GM12878 (cell line): Measurements from ENCODE around the gene SEC11C.

Experiments
- CHD2 ChIP-seq: IDR thresholded peaks from 2 replicates; pipeline ENCODE4 v1.6.1; 2011; ENCODE audit warnings: low read depth, low read length, improper control_type of control experiment, borderline replicate concordance
- EP300 ChIP-seq, 2 experiments: fragments of 150-350 bp in 1 of 2; IDR thresholded peaks; 2 replicates each; pipeline ENCODE4 v1.6.1; 2011 to 2012; ENCODE audit warnings: low read depth in 2 of 2, low read length in 2 of 2, borderline replicate concordance in 1 of 2, improper control_type of control experiment in 1 of 2, inconsistent platforms in 1 of 2; ENCODE audit not compliant: control insufficient read depth in 1 of 2
- EZH2 ChIP-seq: IDR thresholded peaks from 2 replicates; pipeline ENCODE4 v1.6.1; 2012; ENCODE audit warnings: low read depth, mild to moderate bottlenecking, control low read depth, inconsistent platforms, low read length, borderline replicate concordance; ENCODE audit not compliant: control insufficient read depth
- GABPA ChIP-seq: IDR thresholded peaks from 2 replicates; pipeline ENCODE4 v1.6.1; 2014; ENCODE audit warnings: antibody characterized with exemption, low read depth, mild to moderate bottlenecking, inconsistent platforms
- GATAD2B ChIP-seq: fragments of 450-650 bp; conservative IDR thresholded peaks from 2 replicates; pipeline ENCODE4 v1.6.1; 2017; ENCODE audit warnings: low read depth, mild to moderate bottlenecking, moderate library complexity
- HDAC2 ChIP-seq: fragments of 200-600 bp; sonication (generic); IDR thresholded peaks from 2 replicates; pipeline ENCODE4 v1.6.1; 2017
- PML ChIP-seq: IDR thresholded peaks from 2 replicates; pipeline ENCODE4 v1.6.1; 2012; ENCODE audit warnings: low read length, inconsistent platforms
- POLR2AphosphoS5 ChIP-seq: IDR thresholded peaks from 2 replicates; pipeline ENCODE4 v1.6.1; 2011; ENCODE audit warnings: mild to moderate bottlenecking, low read length, inconsistent platforms
- SMC3 ChIP-seq: IDR thresholded peaks from 2 replicates; pipeline ENCODE4 v1.6.1; 2011; ENCODE audit warnings: low read length, improper control_type of control experiment, borderline replicate concordance
- SUZ12 ChIP-seq: fragments of 200-600 bp; sonication (generic); IDR thresholded peaks from one replicate; pipeline ENCODE4 v1.6.1; 2018; ENCODE audit warnings: antibody characterized with exemption, mild to moderate bottlenecking; ENCODE audit not compliant: unreplicated experiment
- TF ChIP-seq, protein P1 (sequence below), 3 experiments: IDR thresholded peaks in 2 of 3; conservative IDR thresholded peaks in 1 of 3; 2 replicates each; pipeline ENCODE4 v1.5.1; 2011; ENCODE audit warnings: low read depth in 3 of 3, low read length in 3 of 3, mild to moderate bottlenecking in 3 of 3, control low read depth in 2 of 3, moderate library complexity in 2 of 3, inconsistent platforms in 1 of 3, mixed read lengths in 1 of 3; ENCODE audit not compliant: control insufficient read depth in 2 of 3, insufficient read depth in 1 of 3; ENCODE audit errors: extremely low read depth in 1 of 3
- TF ChIP-seq, protein P2 (sequence below): IDR thresholded peaks from 2 replicates; pipeline ENCODE4 v1.6.1; 2011; ENCODE audit warnings: mild to moderate bottlenecking, low read depth, low read length, moderate library complexity; ENCODE audit not compliant: insufficient replicate concordance
- TF ChIP-seq, protein P3 (sequence below): fragments of 450-650 bp; IDR thresholded peaks from 2 replicates; pipeline ENCODE4 v1.6.1; 2017; ENCODE audit warnings: antibody characterized with exemption, mild to moderate bottlenecking, moderate library complexity

GRCh38 chr18:59177485-59177884, 37.8 kb downstream of the SEC11C start:
- TF ChIP-seq, protein P1, sequence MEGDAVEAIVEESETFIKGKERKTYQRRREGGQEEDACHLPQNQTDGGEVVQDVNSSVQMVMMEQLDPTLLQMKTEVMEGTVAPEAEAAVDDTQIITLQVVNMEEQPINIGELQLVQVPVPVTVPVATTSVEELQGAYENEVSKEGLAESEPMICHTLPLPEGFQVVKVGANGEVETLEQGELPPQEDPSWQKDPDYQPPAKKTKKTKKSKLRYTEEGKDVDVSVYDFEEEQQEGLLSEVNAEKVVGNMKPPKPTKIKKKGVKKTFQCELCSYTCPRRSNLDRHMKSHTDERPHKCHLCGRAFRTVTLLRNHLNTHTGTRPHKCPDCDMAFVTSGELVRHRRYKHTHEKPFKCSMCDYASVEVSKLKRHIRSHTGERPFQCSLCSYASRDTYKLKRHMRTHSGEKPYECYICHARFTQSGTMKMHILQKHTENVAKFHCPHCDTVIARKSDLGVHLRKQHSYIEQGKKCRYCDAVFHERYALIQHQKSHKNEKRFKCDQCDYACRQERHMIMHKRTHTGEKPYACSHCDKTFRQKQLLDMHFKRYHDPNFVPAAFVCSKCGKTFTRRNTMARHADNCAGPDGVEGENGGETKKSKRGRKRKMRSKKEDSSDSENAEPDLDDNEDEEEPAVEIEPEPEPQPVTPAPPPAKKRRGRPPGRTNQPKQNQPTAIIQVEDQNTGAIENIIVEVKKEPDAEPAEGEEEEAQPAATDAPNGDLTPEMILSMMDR (IDR thresholded peaks at IDR 0.05 in 2 of 3, conservative IDR thresholded peaks at IDR 0.05 in 1 of 3; ENCODE audit: control insufficient read depth in 2 of 3, extremely low read depth in 1 of 3, insufficient read depth in 1 of 3, low read depth in 3 of 3, low read length in 3 of 3): no peak
- TF ChIP-seq SMC3 (no peak), GABPA (no peak), HDAC2 (no peak), EP300 (IDR thresholded peaks at IDR 0.05; ENCODE audit: borderline replicate concordance in 1 of 2, control insufficient read depth in 1 of 2, low read depth in 2 of 2, low read length in 2 of 2) (no peak), POLR2AphosphoS5 (no peak), GATAD2B (no peak), CHD2 (no peak), PML (no peak), EZH2 (no peak), SUZ12 (no peak)
- TF ChIP-seq, protein P2, sequence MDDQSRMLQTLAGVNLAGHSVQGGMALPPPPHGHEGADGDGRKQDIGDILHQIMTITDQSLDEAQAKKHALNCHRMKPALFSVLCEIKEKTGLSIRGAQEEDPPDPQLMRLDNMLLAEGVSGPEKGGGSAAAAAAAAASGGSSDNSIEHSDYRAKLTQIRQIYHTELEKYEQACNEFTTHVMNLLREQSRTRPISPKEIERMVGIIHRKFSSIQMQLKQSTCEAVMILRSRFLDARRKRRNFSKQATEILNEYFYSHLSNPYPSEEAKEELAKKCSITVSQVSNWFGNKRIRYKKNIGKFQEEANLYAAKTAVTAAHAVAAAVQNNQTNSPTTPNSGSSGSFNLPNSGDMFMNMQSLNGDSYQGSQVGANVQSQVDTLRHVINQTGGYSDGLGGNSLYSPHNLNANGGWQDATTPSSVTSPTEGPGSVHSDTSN: no peak
- TF ChIP-seq, protein P3, sequence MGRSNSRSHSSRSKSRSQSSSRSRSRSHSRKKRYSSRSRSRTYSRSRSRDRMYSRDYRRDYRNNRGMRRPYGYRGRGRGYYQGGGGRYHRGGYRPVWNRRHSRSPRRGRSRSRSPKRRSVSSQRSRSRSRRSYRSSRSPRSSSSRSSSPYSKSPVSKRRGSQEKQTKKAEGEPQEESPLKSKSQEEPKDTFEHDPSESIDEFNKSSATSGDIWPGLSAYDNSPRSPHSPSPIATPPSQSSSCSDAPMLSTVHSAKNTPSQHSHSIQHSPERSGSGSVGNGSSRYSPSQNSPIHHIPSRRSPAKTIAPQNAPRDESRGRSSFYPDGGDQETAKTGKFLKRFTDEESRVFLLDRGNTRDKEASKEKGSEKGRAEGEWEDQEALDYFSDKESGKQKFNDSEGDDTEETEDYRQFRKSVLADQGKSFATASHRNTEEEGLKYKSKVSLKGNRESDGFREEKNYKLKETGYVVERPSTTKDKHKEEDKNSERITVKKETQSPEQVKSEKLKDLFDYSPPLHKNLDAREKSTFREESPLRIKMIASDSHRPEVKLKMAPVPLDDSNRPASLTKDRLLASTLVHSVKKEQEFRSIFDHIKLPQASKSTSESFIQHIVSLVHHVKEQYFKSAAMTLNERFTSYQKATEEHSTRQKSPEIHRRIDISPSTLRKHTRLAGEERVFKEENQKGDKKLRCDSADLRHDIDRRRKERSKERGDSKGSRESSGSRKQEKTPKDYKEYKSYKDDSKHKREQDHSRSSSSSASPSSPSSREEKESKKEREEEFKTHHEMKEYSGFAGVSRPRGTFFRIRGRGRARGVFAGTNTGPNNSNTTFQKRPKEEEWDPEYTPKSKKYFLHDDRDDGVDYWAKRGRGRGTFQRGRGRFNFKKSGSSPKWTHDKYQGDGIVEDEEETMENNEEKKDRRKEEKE: no peak
